Stimulated activated CD8-positive, alpha-beta memory T cell treated with anti-CD3 and anti-CD28 coated beads, Interleukin-15, amount 100 ng/mL, for 48 hours (primary cell): ENCODE measurements around the gene DNAI2.
"Not testable (repeated sequence)": the region's sequence is repeated elsewhere in the genome, so short reads cannot be mapped to it uniquely, and the experiment has no call there.

Source experiments
- DNase-seq, 2 donors: peaks; one replicate each; pipeline ENCODE4 v3.0.0-alpha.2; 2020; ENCODE audit warnings: low read depth in 2 of 2

Gene DNAI2

DNA sequence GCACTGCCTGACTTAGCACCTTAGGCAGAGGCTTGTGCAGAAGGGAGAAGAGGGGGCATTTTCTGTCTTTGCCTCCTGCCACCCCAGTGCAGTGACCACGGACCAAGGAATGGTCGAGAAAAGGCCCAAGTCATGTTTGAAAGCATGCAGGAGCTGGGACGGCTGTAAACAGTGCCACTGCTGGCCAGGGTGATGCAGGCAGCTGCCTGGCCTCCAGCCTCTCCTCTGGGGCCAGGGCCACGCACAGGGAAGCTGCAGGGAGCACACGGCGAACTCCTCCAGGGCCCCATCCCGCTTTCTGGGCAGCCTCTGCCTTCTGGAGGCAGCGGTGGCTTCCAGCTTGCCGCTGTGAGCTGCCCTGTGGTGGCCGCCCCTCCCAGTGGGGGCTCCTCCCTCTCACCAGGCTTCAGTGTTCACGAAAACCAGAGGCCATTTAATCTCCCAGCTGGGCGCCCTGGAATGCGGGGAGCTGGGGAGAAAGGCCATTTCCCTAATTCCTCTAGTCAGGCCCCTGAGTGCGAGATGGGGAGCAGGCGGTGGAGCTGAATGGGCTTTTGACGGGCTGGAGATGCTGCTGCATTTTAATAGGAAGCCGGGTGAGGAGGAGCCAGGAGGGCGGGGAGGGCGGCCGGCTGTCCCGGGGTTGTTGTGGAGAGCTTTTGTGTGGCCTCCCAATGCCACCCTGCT, 28.7 kb upstream of the DNAI2 start:
- DNase-seq, result no peak

DNA sequence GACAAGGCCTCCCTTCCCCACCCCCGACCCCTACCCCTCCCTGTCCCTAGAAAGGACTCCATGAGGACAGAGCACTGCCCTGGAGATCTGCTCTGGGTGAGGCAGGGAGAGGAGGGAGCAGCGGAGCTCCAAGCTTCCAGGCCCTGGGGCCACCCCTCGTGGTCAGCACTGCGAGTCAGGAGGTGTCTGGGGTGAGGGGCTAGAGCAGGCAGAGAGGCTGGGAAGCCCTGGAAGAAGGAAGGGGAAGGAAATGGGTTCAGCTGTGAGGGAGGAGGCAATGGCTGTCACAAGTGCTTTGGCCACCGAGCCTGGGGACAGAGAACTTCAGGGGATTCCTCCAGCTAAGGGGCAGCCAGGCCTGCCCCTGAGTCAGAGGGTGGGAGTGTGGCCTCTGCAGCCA, 28.2 kb upstream of the DNAI2 start:
- no peak for DNase-seq

DNA sequence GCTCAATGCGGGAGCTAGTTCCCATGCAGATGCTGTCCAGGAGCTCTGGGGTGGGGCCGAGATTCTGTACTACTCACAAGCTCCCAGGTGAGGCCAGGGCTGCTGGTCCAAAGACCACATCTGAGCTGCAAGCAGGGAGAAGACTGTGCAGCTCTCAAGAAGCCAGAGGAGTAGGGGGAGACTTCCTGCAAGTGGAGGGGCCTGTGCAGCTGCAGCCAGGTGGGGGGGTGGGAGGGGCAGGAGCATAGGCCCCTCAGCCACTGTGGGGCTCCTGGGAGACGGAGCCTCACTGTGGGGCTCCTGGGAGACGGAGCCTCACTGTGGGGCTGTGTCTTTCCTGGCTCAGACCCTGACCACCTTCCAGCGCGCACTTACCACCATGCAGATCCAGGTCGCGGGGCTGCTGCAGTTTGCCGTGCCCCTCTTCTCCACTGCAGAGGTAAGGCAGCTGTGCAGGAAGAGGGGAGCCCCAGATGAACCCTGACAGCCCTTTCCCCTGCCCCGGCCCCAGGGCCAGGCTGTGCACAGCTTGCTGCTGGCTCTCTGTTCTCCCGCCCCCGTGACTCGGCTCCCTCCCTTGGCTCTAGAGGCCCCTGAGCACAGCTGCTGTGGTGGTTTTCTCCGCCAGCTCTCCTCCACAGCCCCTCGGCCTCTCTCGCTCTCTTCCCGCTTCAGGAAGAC, 24.3 kb upstream of the DNAI2 start:
- no peak for DNase-seq

DNA sequence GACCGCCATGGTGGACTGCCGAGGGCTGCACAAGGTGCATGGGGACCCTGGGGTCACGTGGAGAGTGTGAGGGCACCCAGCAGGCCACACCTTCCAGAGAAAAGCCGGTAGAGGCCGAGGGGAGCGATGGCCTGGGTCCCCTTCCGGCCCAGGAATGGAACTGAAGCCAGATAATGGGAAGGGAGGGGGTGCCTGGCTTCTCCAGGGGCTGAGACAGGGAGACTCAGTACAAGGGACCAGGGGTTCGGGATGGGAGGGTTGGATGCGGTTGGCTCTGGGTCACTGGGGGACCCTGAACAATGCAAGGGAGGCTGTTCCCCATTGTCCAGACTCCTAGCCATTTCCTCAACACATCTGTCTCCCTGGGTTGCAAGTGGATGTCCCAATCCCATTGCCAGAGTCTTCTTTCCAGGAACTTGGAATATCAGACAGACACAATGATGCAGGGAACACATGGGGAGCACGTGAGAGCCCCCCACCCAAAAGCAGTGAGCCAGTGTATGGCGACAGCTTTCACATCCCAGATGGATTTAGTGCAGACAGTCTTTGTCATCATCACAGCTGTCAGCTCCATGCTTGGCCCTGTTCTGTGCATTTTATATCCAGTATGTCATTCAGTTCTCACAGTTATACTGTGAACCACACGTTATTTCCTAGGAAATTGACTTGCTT, 23.6 kb upstream of the DNAI2 start:
- DNase-seq, result no peak

DNA sequence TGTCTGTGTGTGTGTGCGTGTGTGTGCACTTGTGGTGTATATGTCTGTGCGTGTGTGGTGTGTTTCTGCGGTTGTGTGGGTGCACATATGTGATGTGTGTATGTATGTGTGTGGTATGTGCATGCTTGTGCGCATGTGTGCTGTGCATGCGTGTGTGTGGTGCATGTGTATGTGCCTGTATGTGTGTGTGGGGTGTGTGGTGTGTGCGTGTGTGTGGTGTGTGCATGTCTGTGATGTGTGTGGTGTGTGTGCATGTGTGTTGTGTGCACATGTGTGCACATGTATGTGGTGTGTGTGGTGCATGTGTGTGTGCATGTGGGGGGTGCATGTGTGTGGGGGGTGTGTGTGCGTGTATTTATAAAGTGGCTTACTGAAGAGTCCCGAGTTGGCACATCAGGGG, 23.0 kb upstream of the DNAI2 start:
- DNase-seq, result no peak

DNA sequence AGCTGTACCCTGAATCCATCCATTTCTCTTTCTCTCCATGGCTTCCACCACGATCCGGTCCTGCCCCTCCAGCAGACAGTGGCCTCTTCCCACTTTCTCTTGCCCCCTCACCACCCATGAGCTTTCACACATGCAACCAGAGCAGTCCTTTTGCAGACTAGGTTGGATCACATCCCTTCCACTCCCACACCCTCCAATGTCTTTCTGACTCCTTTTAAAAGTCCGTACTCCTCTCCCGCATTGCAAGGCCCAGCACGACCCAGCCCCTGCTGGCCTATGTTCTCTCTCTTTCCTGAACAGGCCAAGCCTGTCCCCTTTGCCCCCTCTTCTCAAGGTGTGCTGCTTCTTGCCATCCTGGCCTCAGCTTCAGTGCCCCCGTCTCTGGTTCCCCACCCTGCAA, 22.5 kb upstream of the DNAI2 start:
- DNase-seq, result no peak

DNA sequence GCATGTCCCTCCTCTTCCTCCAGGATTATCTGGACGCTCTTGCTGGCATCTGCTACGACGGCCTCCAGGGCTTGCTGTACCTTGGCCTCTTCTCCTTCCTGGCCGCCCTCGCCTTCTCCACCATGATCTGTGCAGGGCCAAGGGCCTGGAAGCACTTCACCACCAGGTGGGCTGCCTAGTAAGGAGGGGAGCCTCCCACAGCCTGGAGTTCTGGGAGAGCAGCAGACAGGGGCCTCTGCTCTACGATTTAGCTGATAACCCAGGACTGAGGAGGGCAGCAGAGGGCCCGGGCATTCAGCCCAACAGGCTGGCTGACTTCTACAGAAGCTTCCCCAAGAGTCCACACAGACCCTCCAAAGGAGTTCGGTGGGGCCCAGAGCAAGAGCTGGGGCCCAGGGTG, 21.8 kb upstream of the DNAI2 start:
- no peak for DNase-seq

DNA sequence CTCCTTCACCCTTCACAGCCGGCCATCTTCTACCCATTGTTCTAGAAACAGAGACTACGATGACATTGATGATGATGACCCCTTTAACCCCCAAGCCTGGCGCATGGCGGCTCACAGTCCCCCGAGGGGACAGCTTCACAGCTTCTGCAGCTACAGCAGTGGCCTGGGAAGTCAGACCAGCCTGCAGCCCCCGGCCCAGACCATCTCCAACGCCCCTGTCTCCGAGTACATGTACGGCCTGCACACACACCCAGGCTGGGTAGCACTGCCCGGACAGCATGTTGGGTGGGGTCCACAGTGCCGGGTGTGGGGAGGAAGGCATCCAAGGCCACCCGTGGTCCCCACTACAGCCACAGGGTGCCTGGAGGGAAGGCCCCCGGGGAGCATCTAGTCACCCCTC, 21.0 kb upstream of the DNAI2 start:
- no peak for DNase-seq

DNA sequence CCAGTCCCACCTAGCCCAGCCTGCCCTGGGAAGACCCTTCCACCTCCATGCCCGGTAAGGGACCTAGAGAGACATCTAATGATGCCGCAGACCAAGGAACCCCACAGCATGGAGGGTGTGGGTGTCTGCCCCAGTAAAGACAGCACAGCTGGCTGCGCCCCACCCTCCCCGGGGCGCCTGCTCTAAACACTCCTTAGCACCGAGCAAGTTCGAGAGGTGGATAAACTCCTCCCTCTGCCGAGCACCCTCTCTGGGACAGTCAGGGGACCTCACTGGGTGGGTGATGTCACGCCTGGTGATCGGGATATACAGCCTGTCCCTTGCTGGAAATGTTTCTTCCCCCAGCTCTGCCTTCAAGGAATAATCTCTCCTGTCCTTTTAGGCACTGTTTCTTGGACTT, 16.7 kb upstream of the DNAI2 start:
- no peak for DNase-seq

DNA sequence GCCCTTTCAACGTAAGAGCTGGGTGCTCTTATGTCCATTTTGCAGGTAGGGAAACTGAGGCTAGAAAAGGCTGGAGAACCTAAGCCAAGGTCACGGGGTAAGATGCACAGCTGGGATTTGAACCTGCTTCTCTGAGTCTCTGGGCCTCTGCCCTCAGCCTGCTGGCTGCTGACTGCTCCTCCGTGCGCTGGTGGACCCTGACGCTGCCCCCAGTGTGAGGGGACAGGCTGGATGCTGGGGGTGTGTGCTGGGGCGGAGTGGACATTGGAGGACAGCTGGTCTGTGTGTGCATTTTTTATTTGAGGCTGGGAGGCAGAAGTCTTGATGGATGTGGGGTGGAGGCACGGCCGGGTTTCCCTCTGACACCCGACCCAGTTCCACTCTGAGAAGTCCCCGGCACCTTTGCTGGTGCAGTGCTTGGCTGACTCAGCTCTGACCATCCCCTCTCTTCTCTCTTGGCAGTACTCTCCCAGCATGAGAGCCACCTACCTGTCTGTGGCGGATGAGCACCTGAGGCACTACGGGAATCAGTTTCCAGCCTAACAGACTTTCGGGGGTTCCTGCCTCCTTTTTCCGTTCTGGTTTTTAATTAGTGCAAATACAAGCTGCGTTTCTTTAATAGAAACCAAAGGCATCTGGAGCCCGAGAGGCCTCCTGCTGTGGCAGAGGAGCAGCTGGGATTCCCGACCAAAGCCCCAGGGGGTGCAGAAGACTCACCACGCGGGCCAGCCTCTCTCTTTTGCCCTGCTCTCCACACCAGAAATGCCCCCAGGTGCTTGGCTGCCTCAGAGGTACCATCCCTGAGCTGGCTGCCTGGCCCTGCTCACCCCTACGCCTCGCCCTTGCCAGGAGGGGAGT, 14.1 kb upstream of the DNAI2 start:
- DNase-seq, result no peak

DNA sequence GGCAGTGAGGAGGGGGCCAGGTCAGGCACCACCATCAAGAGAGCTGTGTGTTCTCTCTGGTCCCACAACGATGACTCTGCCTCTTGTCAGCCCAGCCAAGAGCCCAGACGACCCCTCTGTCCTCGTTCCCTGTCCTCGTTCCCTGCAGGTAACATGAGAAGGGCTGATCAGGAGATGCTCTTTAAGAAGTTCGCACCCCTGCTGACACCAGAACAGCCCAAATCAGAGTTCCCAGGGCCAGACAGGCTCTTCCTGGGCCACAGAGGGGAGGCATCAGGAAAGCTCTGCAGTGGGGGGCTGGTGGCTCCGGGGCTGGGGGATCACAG, 13.5 kb upstream of the DNAI2 start:
- no peak for DNase-seq

DNA sequence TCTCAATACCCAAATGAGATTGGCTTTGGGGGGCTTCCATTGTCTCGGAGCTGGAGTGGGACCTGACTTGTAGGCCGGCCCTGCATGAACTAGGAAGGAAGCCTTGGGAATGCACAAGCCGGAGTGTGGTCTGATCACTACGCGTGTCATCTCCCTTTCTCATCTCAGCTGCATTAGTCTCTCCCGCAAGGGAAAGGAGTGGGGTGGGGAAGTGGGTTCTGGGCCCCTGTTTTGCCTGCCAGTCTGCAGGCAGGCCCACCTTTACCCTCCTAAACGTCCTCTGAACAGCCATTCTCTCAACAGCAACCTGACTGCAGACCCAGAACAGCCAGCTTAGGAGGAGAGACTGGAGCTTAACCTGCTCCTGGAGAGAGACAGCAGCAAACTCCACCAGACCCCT, 11.4 kb upstream of the DNAI2 start:
- no peak for DNase-seq

DNA sequence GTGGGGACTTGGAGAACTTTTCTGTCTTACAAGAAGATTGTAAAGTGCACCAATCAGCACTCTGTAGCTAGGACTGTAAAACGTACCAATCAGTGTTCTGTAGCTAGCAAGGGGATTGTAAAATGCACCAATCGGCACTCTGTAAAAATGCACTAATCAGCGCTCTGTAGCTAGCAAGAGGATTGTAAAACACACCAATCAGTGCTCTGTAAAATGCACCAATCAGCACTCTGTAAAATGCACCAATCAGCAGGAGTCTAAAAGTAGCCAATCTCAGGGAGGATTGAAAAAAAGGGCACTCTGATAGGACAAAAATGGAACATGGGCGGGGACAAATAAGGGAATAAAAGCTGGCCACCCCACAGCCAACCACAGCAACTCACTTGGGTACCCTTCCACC, 7.0 kb upstream of the DNAI2 start:
- DNase-seq, result not testable (repeated sequence)

DNA sequence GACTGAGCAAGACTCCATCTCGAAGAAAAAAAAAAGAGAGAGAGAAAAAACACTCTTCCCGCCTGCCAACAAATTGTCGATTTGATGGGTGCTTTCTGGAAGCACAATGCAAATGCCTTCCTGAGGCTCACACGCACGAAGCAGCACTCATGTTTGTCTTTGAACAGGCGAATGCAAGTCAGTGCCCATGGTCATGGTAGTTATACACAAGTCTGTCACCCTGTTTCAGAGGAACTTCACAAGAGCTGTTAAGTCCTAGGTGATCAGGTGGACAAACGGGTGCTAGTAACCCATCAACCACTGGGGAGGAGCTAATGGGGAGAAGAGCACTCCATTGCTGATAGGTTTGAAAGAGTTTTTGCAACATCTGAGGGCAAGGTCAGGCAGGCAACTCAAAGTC, 6.5 kb upstream of the DNAI2 start:
- DNase-seq, result no peak

DNA sequence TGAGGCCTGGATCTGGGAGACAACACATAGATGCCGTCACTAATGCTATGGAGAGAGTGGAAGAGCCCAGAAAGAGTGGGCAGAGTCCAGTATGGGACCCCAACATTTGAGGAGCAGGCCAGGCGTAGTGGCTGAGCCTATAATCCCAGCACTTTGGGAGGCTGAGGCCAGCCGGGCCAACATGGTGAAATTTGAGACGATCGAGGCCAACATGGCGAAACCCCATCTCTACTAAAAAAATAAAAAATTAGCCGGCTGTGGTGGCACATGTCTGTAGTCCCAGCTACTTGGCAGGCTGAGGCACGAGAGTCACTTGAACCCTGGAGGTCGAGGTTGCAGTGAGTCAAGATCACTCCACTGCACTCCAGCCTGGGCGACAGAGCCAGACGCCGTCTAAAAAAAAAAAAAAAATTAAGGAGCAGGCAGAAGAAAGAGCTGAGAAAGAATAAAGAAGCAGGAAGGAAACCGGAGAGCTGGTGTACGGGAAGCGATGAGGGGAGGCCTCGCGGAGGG, 6.0 kb upstream of the DNAI2 start:
- DNase-seq, result no peak

DNA sequence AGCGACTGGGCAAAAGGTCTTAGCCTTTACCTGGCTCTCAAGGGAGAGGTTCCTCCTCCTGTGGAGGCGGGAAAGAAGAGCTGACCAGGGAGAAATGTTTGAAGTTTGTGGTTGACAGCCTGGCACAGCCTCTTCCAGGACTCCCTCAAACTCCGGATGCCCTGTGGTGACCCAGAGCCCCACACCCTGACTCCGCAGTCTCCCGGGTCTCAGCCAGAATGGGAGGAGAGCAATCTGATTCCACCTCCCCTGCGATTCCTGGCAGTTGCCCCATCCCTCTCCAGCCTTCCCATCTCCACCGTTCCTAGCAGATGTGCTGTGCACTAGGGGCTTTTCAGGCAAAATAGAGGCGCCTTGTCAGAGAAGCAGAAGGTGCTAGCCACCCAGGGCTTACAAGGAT, 5.5 kb upstream of the DNAI2 start:
- DNase-seq, result no peak

DNA sequence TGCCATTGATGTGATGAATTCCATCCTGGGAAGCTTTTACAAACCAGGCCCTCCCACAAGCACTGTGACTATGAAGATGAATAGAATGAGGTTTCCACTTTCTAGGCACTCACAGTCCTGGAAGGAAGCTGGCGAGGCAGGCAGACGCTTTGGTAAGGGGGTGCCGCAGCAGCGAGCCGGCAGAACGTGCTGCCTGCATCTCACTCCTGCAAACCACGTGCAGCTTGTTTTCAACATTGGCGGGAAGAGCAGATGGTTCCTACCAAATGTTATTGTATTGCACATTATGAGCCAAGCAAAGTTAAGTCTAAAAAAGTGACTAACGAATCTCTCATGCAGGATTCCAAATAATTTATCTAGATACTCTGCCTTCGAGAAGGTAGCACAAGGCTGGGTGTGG, 3.7 kb upstream of the DNAI2 start:
- DNase-seq, result no peak

DNA sequence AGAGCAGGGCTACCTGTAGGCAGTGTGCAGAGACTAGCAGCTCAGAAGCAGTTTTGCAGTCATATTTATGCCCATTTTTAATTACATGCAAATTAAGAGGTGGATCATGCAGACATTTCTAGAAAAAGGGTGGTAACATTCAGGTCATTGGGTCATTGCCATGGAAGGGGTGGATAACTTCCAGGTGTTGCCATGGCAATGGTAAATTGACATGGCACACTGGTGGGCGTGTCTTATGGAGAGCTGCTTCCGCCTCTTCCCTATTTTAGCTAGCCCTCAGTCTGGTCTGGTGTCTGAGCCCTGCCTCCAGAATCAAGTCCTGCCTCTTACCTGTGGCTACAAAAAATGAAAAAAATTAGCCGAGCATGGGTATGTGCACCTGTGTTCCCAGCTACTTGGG, 2.8 kb upstream of the DNAI2 start:
- DNase-seq, result no peak

DNA sequence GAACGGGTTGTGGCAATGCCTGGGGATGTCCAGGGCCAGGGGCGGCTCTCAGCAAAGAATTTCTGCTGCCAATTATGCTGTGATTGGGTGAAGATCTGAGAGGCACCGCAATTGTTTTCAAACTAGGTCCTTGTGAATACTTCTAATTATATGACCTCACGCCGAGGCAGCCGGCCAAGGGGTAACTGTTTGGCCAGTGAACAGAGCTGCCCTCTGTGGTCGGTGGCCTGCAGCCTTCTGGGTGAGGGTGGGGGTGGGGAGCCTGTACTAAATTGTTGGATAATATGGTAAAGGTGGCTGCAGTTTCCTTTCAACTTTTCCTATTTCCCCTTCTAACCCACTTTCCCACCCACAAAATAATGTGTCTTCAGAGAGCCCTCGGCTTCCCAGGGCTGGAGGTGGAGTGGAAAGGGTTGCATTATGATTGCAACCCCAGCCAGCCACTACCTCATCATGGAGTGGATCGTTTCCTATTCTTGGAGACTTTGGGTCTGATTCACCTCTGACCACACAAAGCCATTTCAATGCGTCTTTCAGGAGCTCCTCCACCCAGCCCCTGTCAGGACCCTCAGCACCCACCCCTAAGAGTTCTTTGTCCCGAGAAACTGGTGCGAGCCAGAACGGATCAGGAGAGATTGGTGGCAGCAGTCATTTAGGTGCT, 2.0 kb upstream of the DNAI2 start:
- no peak for DNase-seq

DNA sequence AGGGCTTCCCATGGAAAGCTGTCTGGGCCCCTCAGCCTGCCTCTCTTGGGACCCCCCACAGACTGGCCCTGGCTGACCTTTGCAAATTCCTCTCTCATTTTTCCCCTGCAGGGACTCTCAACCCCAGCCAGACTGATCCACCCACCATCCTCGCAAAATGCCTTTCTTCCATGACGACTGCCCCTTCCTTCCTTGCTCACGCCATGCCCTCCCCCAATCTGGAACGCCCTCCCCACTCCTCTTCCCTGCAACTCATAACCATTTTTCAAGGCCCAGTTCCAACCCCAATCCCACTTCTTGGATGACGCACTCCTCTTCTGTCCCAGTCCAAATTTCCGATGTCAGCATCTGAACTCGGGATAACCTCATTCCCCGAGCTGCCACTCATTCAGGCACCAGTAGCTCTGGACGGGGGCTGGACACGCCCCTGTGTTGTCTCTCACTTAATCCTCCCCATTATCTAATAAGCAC, 1.3 kb upstream of the DNAI2 start:
- no peak for DNase-seq

DNA sequence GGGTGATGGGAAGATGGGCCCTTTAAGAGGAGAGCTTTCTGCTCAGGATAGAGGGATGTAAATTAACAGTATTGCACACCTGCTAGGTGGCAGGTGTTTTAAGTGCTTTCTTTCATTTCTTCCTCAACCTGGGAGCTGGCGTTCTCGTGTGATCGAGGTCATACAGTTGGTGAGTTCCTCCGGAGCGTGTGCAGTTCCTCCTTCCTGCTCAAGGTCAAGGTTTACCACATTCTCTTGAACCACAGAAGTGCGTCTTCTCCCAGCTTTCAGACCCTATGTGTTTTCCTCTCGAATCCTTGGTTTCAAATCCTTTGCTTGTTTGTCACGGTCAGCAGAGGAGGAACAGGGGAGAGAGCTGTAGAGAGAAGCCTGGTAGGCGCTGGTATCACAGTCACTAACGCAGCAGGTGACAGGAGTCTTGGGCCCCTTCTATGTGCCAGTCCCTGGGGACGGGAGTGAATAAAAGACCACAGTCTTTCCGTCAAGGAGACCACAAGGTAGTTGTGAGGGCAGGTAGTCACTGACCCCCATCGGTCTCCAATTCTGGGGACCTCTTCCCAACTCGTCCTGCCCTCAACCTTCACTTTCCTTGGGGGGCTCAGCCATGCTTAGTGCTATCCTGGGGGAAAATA, 791 bp downstream of the DNAI2 start:
- DNase-seq, result no peak
